SK-N-MC (cell line): ENCODE measurements around the gene PGLYRP4.

ENCODE experiments used
- EZH2 ChIP-seq: fragments of 200-600 bp; sonication (generic); IDR thresholded peaks from one replicate; pipeline ENCODE4 v1.6.1; 2017; ENCODE audit warnings: antibody characterized with exemption
- FOXP2 ChIP-seq: optimal IDR thresholded peaks from 2 replicates; pipeline ENCODE3; 2011; ENCODE audit warnings: mild to moderate bottlenecking, moderate library complexity; ENCODE audit not compliant: insufficient read depth; ENCODE audit errors: extremely low read length, control extremely low read depth

- TF ChIP-seq FOXP2 (no peak), EZH2 (no peak)
Measured at GRCh38 chr1:153354515-153355193, 6.0 kb upstream of the PGLYRP4 start.
